K562 (cell line): ENCODE results near the gene COL4A2. TPM values are rescaled to one million over a fixed set of nuclear protein-coding genes. Genes with fewer than 3 reads are reported as not detected.

Source experiments
- ATAC-seq: fragments of 200-7000 bp; cut with Tn5 transposase; 3 replicates; pipeline ENCODE4 v1.9.1; 2020; ENCODE audit warnings: moderate library complexity
- BruUV-seq: library from RNA; stranded (reverse); fragments of 400-500 nt; replicated peaks from 2 replicates; lab custom pipeline; 2021; lab: Mats Ljungman, UMichigan
- CTCF ChIA-PET: fragments of 300-600 bp; formaldehyde crosslinking; extraction: SDS; loops from one replicate; lab custom pipeline; 2021; ENCODE audit warnings: low intra/inter-chr PET ratio; lab: Yijun Ruan, JAX
- POLR2A ChIA-PET: fragments of 300-600, 350-650 bp; sonication (Branson Sonifier 250); formaldehyde crosslinking; extraction: SDS; loops from one replicate; lab custom pipeline; 2021; ENCODE audit warnings: antibody characterized with exemption, inconsistent platforms; lab: Yijun Ruan, JAX
- DNase-seq, 4 experiments: peaks; one replicate each; pipeline versions ENCODE4 v3.0.0 to v3.0.0-alpha.2; 2011 to 2018; ENCODE audit warnings: low spot score in 3 of 4, mixed read lengths in 3 of 4; ENCODE audit errors: extremely low read depth in 1 of 4
- FAIRE-seq: peaks from 2 replicates; lab custom pipeline; 2011; peaks lifted over from hg19 to GRCh38; lab: Jason Lieb, UNC
- H2AFZ ChIP-seq: 2 replicates; pipeline ENCODE4 v1.6.0; 2011; ENCODE audit warnings: low read depth, low read length, control low read depth, inconsistent platforms
- H3K27ac ChIP-seq: fragments of 200-600 bp; 3 replicates; pipeline ENCODE4 v1.8.0; 2011; ENCODE audit warnings: low read depth, mild to moderate bottlenecking, control low read depth, inconsistent platforms, low read length, moderate library complexity, mixed read lengths; ENCODE audit errors: extremely low read depth
- H3K27me3 ChIP-seq, 2 experiments: fragments of 300-600 bp in 1 of 2; 2 replicates in 1 of 2; 3 replicates in 1 of 2; pipeline versions ENCODE4 v1.6.0 to v1.8.0; 2011; ENCODE audit warnings: inconsistent platforms in 2 of 2, low read length in 2 of 2, mild to moderate bottlenecking in 1 of 2, mixed read lengths in 1 of 2, moderate library complexity in 1 of 2; ENCODE audit not compliant: control insufficient read depth in 2 of 2, insufficient read depth in 2 of 2
- H3K36me3 ChIP-seq: fragments of 300-600 bp; 3 replicates; pipeline ENCODE4 v1.8.0; 2011; ENCODE audit warnings: mild to moderate bottlenecking, low read length, inconsistent platforms; ENCODE audit not compliant: control insufficient read depth, insufficient read depth
- H3K4me1 ChIP-seq, 2 experiments: fragments of 200-600 bp in 1 of 2; replicated peaks in 1 of 2; 2 replicates in 1 of 2; 3 replicates in 1 of 2; pipeline versions ENCODE4 v1.5.1 to v1.8.0; 2011; ENCODE audit warnings: inconsistent platforms in 2 of 2, low read length in 2 of 2, mild to moderate bottlenecking in 1 of 2, mixed read lengths in 1 of 2, moderate library complexity in 1 of 2; ENCODE audit not compliant: control insufficient read depth in 2 of 2, insufficient read depth in 2 of 2
- H3K4me2 ChIP-seq: 2 replicates; pipeline ENCODE4 v1.6.1; 2011; ENCODE audit warnings: low read length, control low read depth, inconsistent platforms, mixed read lengths; ENCODE audit not compliant: insufficient read depth
- H3K4me3 ChIP-seq: fragments of 200-600 bp; sonication (generic), shearing (Covaris generic); 2 replicates; pipeline ENCODE4 v1.5.1; 2016; ENCODE audit warnings: control low read depth, inconsistent platforms
- H3K79me2 ChIP-seq: fragments of 200-600 bp; 3 replicates; pipeline ENCODE4 v1.8.0; 2011; ENCODE audit warnings: low read length, inconsistent platforms; ENCODE audit not compliant: control insufficient read depth, insufficient read depth
- H3K9ac ChIP-seq, 2 experiments: 2 replicates each; pipeline versions ENCODE4 v1.6.0 to v1.6.1; 2011; ENCODE audit warnings: low read depth in 2 of 2, low read length in 2 of 2, control low read depth in 1 of 2, inconsistent platforms in 1 of 2, mild to moderate bottlenecking in 1 of 2, mixed read lengths in 1 of 2; ENCODE audit not compliant: insufficient read depth in 1 of 2
- H3K9me1 ChIP-seq: one replicate; pipeline ENCODE4 v1.6.0; 2011; ENCODE audit warnings: inconsistent platforms, mild to moderate bottlenecking, low read length, moderate library complexity; ENCODE audit not compliant: control insufficient read depth, insufficient read depth
- H3K9me3 ChIP-seq: replicated peaks from 2 replicates; pipeline ENCODE4 v1.5.1; 2011; ENCODE audit warnings: low read depth, low read length, inconsistent platforms; ENCODE audit not compliant: control insufficient read depth, insufficient read depth
- H4K20me1 ChIP-seq: replicated peaks from 2 replicates; pipeline ENCODE4 v1.6.1; 2011; ENCODE audit warnings: low read length, inconsistent platforms, mixed read lengths; ENCODE audit not compliant: control insufficient read depth, insufficient read depth
- ARID1B ChIP-seq: fragments of 450-650 bp; IDR thresholded peaks from 2 replicates; pipeline ENCODE4 v1.6.1; 2016; ENCODE audit warnings: antibody characterized with exemption, mild to moderate bottlenecking, inconsistent platforms
- ARID3A ChIP-seq: IDR thresholded peaks from 2 replicates; pipeline ENCODE4 v1.6.1; 2012; ENCODE audit warnings: low read depth, low read length, improper control_type of control experiment, borderline replicate concordance
- GABPB2 ChIP-seq: fragments of 250-450 bp; sonication (Bioruptor Pico); conservative IDR thresholded peaks from 2 replicates; pipeline ENCODE4 v1.5.1; 2021; ENCODE audit warnings: mild to moderate bottlenecking
- NFIC ChIP-seq: fragments of 450-650 bp; IDR thresholded peaks from 2 replicates; pipeline ENCODE4 v1.6.1; 2017; ENCODE audit warnings: mild to moderate bottlenecking, inconsistent platforms
- RFX5 ChIP-seq: IDR thresholded peaks from 2 replicates; pipeline ENCODE4 v1.6.1; 2011; ENCODE audit warnings: low read depth, mild to moderate bottlenecking, improper control_type of control experiment, low read length
- SIRT6 ChIP-seq: IDR thresholded peaks from one replicate; pipeline ENCODE4 v1.6.1; 2012; ENCODE audit warnings: low read depth, mild to moderate bottlenecking, control low read depth, inconsistent platforms, low read length, moderate library complexity
- SMAD3 ChIP-seq: fragments of 450-650 bp; formaldehyde crosslinking; conservative IDR thresholded peaks from 2 replicates; pipeline ENCODE4 v1.4.0; 2020; ENCODE audit warnings: mild to moderate bottlenecking
- SRSF9 ChIP-seq: fragments of 200-400 bp; formaldehyde crosslinking; IDR thresholded peaks from 2 replicates; pipeline ENCODE4 v1.6.1; 2017; ENCODE audit warnings: low read depth, low read length, borderline replicate concordance
- TEAD1 ChIP-seq, 2 experiments: fragments of 450-650 bp in 1 of 2; sonication (generic) in 1 of 2; formaldehyde crosslinking; IDR thresholded peaks; 2 replicates each; pipeline versions ENCODE4 v1.4.0 to v1.8.0; 2020 to 2022; ENCODE audit warnings: mild to moderate bottlenecking in 2 of 2, missing genetic modification reagents in 1 of 2
- TSC22D4 ChIP-seq: fragments of 450-650 bp; IDR thresholded peaks from 2 replicates; pipeline ENCODE4 v1.6.1; 2016; ENCODE audit warnings: missing genetic modification characterization, missing biosample characterization, control low read depth
- ZKSCAN8 ChIP-seq: fragments of 200-800 bp; sonication (Bioruptor generic); IDR thresholded peaks from 2 replicates; pipeline ENCODE4 v1.6.1; 2016; ENCODE audit warnings: missing genetic modification characterization, missing compliant biosample characterization
- WGBS: fragments of 100-300 bp; shearing (Covaris generic); methylation state at CpG from one replicate; pipeline ENCODE4 v1.1.6; 2016; ENCODE audit warnings: low coverage, mixed read lengths; ENCODE audit not compliant: insufficient coverage; ENCODE audit errors: missing lambda C conversion rate; 5-methylcytosine and 5-hydroxymethylcytosine counted together
- in situ Hi-C: fragments of 300-500 bp; cut with MboI; formaldehyde crosslinking; loops from 4 replicates; pipeline ENCODE4 v1.15.0; 2018; ENCODE audit warnings: inconsistent platforms, mixed read lengths
- intact Hi-C: fragments of 100-400 bp; cut with micrococcal nuclease; formaldehyde crosslinking; loops from 2 replicates; pipeline ENCODE4 v1.14.2; 2022
- polyA plus RNA-seq, 8 experiments: library from polyadenylated mRNA; depleted of rRNA in 4 of 8; stranded (reverse) in 5 of 8; unstranded in 3 of 8; fragments of >200 nt; fragmentation: Nextera tagmentation in 2 of 8; fragmentation: Illumina TruSeq in 1 of 8; extraction: Ambion mirVana in 2 of 8; extraction: Trizol in 1 of 8; gene quantifications; 2 replicates each; pipeline versions ENCODE4 v1.2.1 to v1.2.3, GENCODE V29; 2011 to 2014; ENCODE audit warnings: inconsistent platforms in 1 of 8, missing spikeins in 1 of 8
- total RNA-seq, 7 experiments: library from RNA; depleted of rRNA in 6 of 7; stranded (reverse); fragments of >200 nt in 6 of 7; fragmentation: Illumina TruSeq in 2 of 7; extraction: Trizol in 2 of 7; gene quantifications; 2 replicates each; pipeline versions ENCODE4 v1.2.1 to v1.2.3, GENCODE V29; 2011 to 2021; ENCODE audit warnings: low replicate concordance in 1 of 7
- TF ChIP-seq, protein P1 (sequence below): fragments of 250-450 bp; sonication (Bioruptor Pico); IDR thresholded peaks from 2 replicates; pipeline ENCODE4 v1.4.0; 2020; ENCODE audit warnings: borderline replicate concordance

Gene COL4A2
- total and polyA plus RNA-seq, 9 of the 15 experiments (the other 6 are each of a cell fraction or from before 2014, with no cell fraction given), result 0.13 to 15.2 (median 8.1) TPM

- TF ChIP-seq, protein P1, sequence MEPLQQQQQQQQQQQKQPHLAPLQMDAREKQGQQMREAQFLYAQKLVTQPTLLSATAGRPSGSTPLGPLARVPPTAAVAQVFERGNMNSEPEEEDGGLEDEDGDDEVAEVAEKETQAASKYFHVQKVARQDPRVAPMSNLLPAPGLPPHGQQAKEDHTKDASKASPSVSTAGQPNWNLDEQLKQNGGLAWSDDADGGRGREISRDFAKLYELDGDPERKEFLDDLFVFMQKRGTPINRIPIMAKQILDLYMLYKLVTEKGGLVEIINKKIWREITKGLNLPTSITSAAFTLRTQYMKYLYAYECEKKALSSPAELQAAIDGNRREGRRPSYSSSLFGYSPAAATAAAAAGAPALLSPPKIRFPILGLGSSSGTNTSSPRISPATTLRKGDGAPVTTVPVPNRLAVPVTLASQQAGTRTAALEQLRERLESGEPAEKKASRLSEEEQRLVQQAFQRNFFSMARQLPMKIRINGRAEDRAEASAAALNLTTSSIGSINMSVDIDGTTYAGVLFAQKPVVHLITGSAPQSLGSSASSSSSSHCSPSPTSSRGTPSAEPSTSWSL (CRISPR knock-in tag), result no peak
- no peak for TF ChIP-seq NFIC
- TF ChIP-seq, all 486 proteins: peak for 0
Observed at GRCh38 chr13:110363010-110363409, 55.9 kb downstream of the COL4A2 start (continued).

- BruUV-seq, result no TSS peak
- in situ Hi-C loops, result no loop called here
- Histone ChIP-seq H3K79me2 (no peaks in the 10 kb centered on the region), H3K27ac (no peak overlapping the region), H3K36me3 (no peaks in the 10 kb centered on the region), H2AFZ (no peak overlapping the region), H3K27me3 (peaks cover 0 to 8% of the 10 kb centered on the region in 2 experiments; a peak in 2 of 5 replicates), H3K9ac (no peak overlapping the region), H3K9me3 (no peaks in the 10 kb centered on the region), H3K4me1 (no peaks in the 10 kb centered on the region), H3K4me3 (no peak overlapping the region), H4K20me1 (no peaks in the 10 kb centered on the region), H3K4me2 (no peak overlapping the region), H3K9me1 (no peaks in the 10 kb centered on the region)
- FAIRE-seq, result no peak
- WGBS, result 0% methylated on average over 5 of the region's 5 CpGs
- ChIA-PET CTCF (no interaction called here), POLR2A (interaction anchor here (0.6 kb wide), 1 partner anchor 346 kb away, joined by 4 read pairs; no protein-coding TSS in a partner anchor)
- intact Hi-C loops, result no loop called here
- DNase-seq, result no peak
- no peak for ATAC-seq
- no peak for TF ChIP-seq SIRT6
- no peak for TF ChIP-seq ARID1B
- TF ChIP-seq RFX5, result no peak
- no peak for TF ChIP-seq TSC22D4
- no peak for TF ChIP-seq GABPB2
- TF ChIP-seq TEAD1 (CRISPR knock-in tag; IDR thresholded peaks at IDR 0.05), result no peak
- TF ChIP-seq SMAD3, result no peak
- TF ChIP-seq SRSF9, result no peak
- no peak for TF ChIP-seq ARID3A
- TF ChIP-seq ZKSCAN8, result no peak
- TF ChIP-seq, all 486 proteins: peak for 0
Observed at GRCh38 chr13:110364081-110364480, 57.0 kb downstream of the COL4A2 start.
